Liver (tissue), 9 donors: ENCODE data around the gene FAM161A. TPM values are rescaled to one million over a fixed set of nuclear protein-coding genes. Genes with fewer than 3 reads are reported as not detected.
"Not testable (repeated sequence)": the region's sequence is repeated elsewhere in the genome, so short reads cannot be mapped to it uniquely, and the experiment has no call there.

ENCODE experiments used
- DNase-seq: peaks from one replicate; pipeline ENCODE4 v3.0.0-alpha.2; 2017; ENCODE audit warnings: low spot score
- H3K27ac ChIP-seq, 2 donors: one replicate each; pipeline ENCODE4 v1.7.0; 2013; ENCODE audit warnings: inconsistent platforms in 2 of 2, low read length in 2 of 2, control low read depth in 1 of 2, low read depth in 1 of 2, mild to moderate bottlenecking in 1 of 2
- H3K27me3 ChIP-seq, 4 donors: one replicate each; pipeline versions ENCODE4 v1.6.1 to v1.7.0; 2013; ENCODE audit warnings: low read length in 3 of 4, inconsistent platforms in 1 of 4, mild to moderate bottlenecking in 1 of 4, moderate library complexity in 1 of 4; ENCODE audit not compliant: control insufficient read depth in 4 of 4, insufficient read depth in 4 of 4
- H3K36me3 ChIP-seq, 4 donors: one replicate each; pipeline versions ENCODE4 v1.6.1 to v1.7.0; 2013; ENCODE audit warnings: low read length in 3 of 4, mild to moderate bottlenecking in 3 of 4, low read depth in 1 of 4, moderate library complexity in 1 of 4; ENCODE audit not compliant: control insufficient read depth in 4 of 4, insufficient read depth in 3 of 4
- H3K4me1 ChIP-seq, 4 donors: one replicate each; pipeline versions ENCODE4 v1.6.1 to v1.7.0; 2013; ENCODE audit warnings: low read length in 3 of 4, mild to moderate bottlenecking in 3 of 4, moderate library complexity in 1 of 4; ENCODE audit not compliant: control insufficient read depth in 4 of 4, insufficient read depth in 4 of 4
- H3K4me3 ChIP-seq, 3 donors: one replicate each; pipeline versions ENCODE4 v1.6.1 to v1.7.0; 2013; ENCODE audit warnings: low read length in 3 of 3, control low read depth in 1 of 3, low read depth in 1 of 3, mild to moderate bottlenecking in 1 of 3
- H3K9ac ChIP-seq, 2 donors: one replicate each; pipeline ENCODE4 v1.7.0; 2013; ENCODE audit warnings: low read length in 2 of 2, mild to moderate bottlenecking in 2 of 2, moderate library complexity in 2 of 2, control low read depth in 1 of 2, low read depth in 1 of 2
- H3K9me3 ChIP-seq, 4 donors: one replicate each; pipeline versions ENCODE4 v1.6.1 to v1.7.0; 2013; ENCODE audit warnings: low read length in 3 of 4; ENCODE audit not compliant: control insufficient read depth in 4 of 4
- ATF3 ChIP-seq: IDR thresholded peaks from 2 replicates; pipeline ENCODE4 v1.6.1; 2016; ENCODE audit warnings: antibody characterized with exemption
- CTCF ChIP-seq: fragments of 150-350 bp; IDR thresholded peaks from 2 replicates; pipeline ENCODE4 v1.5.1; 2017; ENCODE audit warnings: improper control_type of control experiment, low read depth, low read length; ENCODE audit not compliant: missing input control
- EGR1 ChIP-seq, 2 donors: IDR thresholded peaks; 2 replicates each; pipeline ENCODE4 v1.6.1; 2016 to 2018; ENCODE audit warnings: antibody characterized with exemption in 2 of 2, low read depth in 2 of 2
- FOXA1 ChIP-seq: IDR thresholded peaks from 2 replicates; pipeline ENCODE4 v1.6.1; 2016; ENCODE audit warnings: antibody characterized with exemption
- FOXA2 ChIP-seq: IDR thresholded peaks from 2 replicates; pipeline ENCODE4 v1.6.1; 2016; ENCODE audit warnings: antibody characterized with exemption
- GABPA ChIP-seq, 2 donors: IDR thresholded peaks in 1 of 2; conservative IDR thresholded peaks in 1 of 2; 2 replicates each; pipeline ENCODE4 v1.6.1; 2016; ENCODE audit warnings: antibody characterized with exemption in 2 of 2, mild to moderate bottlenecking in 1 of 2, moderate library complexity in 1 of 2
- HNF4A ChIP-seq, 2 donors: conservative IDR thresholded peaks; 2 replicates each; pipeline ENCODE4 v1.6.1; 2016; ENCODE audit warnings: antibody characterized with exemption in 2 of 2, mild to moderate bottlenecking in 2 of 2
- HNF4G ChIP-seq: IDR thresholded peaks from 2 replicates; pipeline ENCODE4 v1.6.1; 2016; ENCODE audit warnings: antibody characterized with exemption
- JUND ChIP-seq, 2 donors: IDR thresholded peaks; 2 replicates each; pipeline ENCODE4 v1.6.1; 2016; ENCODE audit warnings: antibody characterized with exemption in 2 of 2
- MAX ChIP-seq: IDR thresholded peaks from 2 replicates; pipeline ENCODE4 v1.6.1; 2016; ENCODE audit warnings: antibody characterized with exemption
- NR2F2 ChIP-seq: IDR thresholded peaks from 2 replicates; pipeline ENCODE4 v1.6.1; 2016; ENCODE audit warnings: antibody characterized with exemption
- RAD21 ChIP-seq, 2 donors: IDR thresholded peaks; 2 replicates each; pipeline ENCODE4 v1.6.1; 2016; ENCODE audit warnings: antibody characterized with exemption in 2 of 2, mild to moderate bottlenecking in 2 of 2
- REST ChIP-seq: IDR thresholded peaks from 2 replicates; pipeline ENCODE4 v1.6.1; 2016; ENCODE audit warnings: antibody characterized with exemption, mild to moderate bottlenecking
- RXRA ChIP-seq, 2 donors: IDR thresholded peaks; 2 replicates each; pipeline ENCODE4 v1.6.1; 2017 to 2018; ENCODE audit warnings: antibody characterized with exemption in 2 of 2, mild to moderate bottlenecking in 1 of 2
- SP1 ChIP-seq: IDR thresholded peaks from 2 replicates; pipeline ENCODE4 v1.6.1; 2018; ENCODE audit warnings: antibody characterized with exemption, mild to moderate bottlenecking
- TAF1 ChIP-seq: conservative IDR thresholded peaks from 2 replicates; pipeline ENCODE4 v1.6.1; 2016; ENCODE audit warnings: antibody characterized with exemption, mild to moderate bottlenecking
- YY1 ChIP-seq: IDR thresholded peaks from 2 replicates; pipeline ENCODE4 v1.6.1; 2016; ENCODE audit warnings: antibody characterized with exemption, mild to moderate bottlenecking
- ZBTB33 ChIP-seq: IDR thresholded peaks from 2 replicates; pipeline ENCODE4 v1.6.1; 2016; ENCODE audit warnings: antibody characterized with exemption
- whole genome bisulfite sequencing: extraction: QIAGEN DNeasy Blood & Tissue Kit; methylation state at CpG from one replicate; pipeline ENCODE4 v1.1.7; 2013; 5-methylcytosine and 5-hydroxymethylcytosine counted together
- polyA plus RNA-seq, 2 donors: library from polyadenylated mRNA; stranded (reverse) in 1 of 2; unstranded in 1 of 2; fragments of 200-250 nt in 1 of 2; fragments of >200 nt in 1 of 2; fragmentation: Nextera tagmentation in 1 of 2; extraction: Ambion mirVana in 1 of 2; gene quantifications; one replicate each; pipeline versions ENCODE4 v1.2.1 to v1.2.3, GENCODE V29; 2013 to 2015
- total RNA-seq, 2 donors: library from RNA; depleted of rRNA; stranded (reverse); fragments of >200 nt; gene quantifications; one replicate each; pipeline ENCODE4 v1.2.3, GENCODE V29; 2014
- donor health status: healthy.
- donor health status: healthy.
- donor health status: healthy.
- donor health status: healthy.
- donor health status: healthy.

FAM161A gene
- total and polyA plus RNA-seq, 4 donors: 0.54 to 1.2 (median 0.78) TPM

GRCh38 chr2:61811821-61812220 lies 42.0 kb downstream of the FAM161A start:
- TF ChIP-seq YY1: no peak
- TF ChIP-seq MAX: no peak
- TF ChIP-seq ATF3: no peak
- no peak for TF ChIP-seq TAF1
- no peak for TF ChIP-seq RXRA (IDR thresholded peaks at IDR 0.05)
- TF ChIP-seq REST: no peak
- no peak for TF ChIP-seq FOXA1
- TF ChIP-seq CTCF: no peak
- no peak for TF ChIP-seq NR2F2
- TF ChIP-seq GABPA (IDR thresholded peaks at IDR 0.05 in 1 of 2, conservative IDR thresholded peaks at IDR 0.05 in 1 of 2): no peak
- no peak for TF ChIP-seq RAD21 (IDR thresholded peaks at IDR 0.05)
- no peak for TF ChIP-seq EGR1 (IDR thresholded peaks at IDR 0.05; ENCODE audit: low read depth in 2 of 2)
- no peak for TF ChIP-seq FOXA2
- TF ChIP-seq ZBTB33: no peak
- TF ChIP-seq JUND (IDR thresholded peaks at IDR 0.05): no peak
- no peak for TF ChIP-seq HNF4G
- no peak for TF ChIP-seq HNF4A (conservative IDR thresholded peaks at IDR 0.05)
- no peak for TF ChIP-seq SP1
- Histone ChIP-seq H3K27me3 (no peaks in the 10 kb centered on the region), H3K4me1 (no peaks in the 10 kb centered on the region), H3K9ac (no peak overlapping the region), H3K36me3 (no peaks in the 10 kb centered on the region), H3K27ac (no peak overlapping the region), H3K4me3 (no peak overlapping the region), H3K9me3 (no peaks in the 10 kb centered on the region)
- WGBS: 90% methylated on average over 3 of the region's 3 CpGs
- no peak for DNase-seq

- H3K27ac ChIP-seq, DNase-seq, H3K9me3 ChIP-seq, H3K27me3 ChIP-seq, H3K4me1 ChIP-seq, H3K9ac ChIP-seq, H3K36me3 ChIP-seq, H3K4me3 ChIP-seq: not testable (repeated sequence)
- WGBS: 85% methylated on average over 1 of the region's 1 CpG
Measured at GRCh38 chr2:61810203-61810602, 43.7 kb downstream of the FAM161A start.

GRCh38 chr2:61808693-61809092 lies 45.2 kb downstream of the FAM161A start:
- WGBS: 63% methylated on average over 5 of the region's 5 CpGs
- not testable (repeated sequence) for H3K36me3 ChIP-seq, DNase-seq, H3K9ac ChIP-seq, H3K9me3 ChIP-seq, H3K27me3 ChIP-seq, H3K4me3 ChIP-seq, H3K4me1 ChIP-seq, H3K27ac ChIP-seq
